AG09309 (cell line): ENCODE results near the gene CLECL1.
"Not testable (repeated sequence)": the region's sequence is repeated elsewhere in the genome, so short reads cannot be mapped to it uniquely, and the experiment has no call there.

Experiments
- DNase-seq: peaks from one replicate; pipeline ENCODE4 v3.0.0-alpha.2; 2010; ENCODE audit warnings: low read depth
- H3K4me3 ChIP-seq: 2 replicates; pipeline ENCODE4 v1.5.1; 2011; ENCODE audit warnings: mild to moderate bottlenecking, low read depth, low read length, moderate library complexity; ENCODE audit not compliant: control insufficient read depth
- TF ChIP-seq, protein P1 (sequence below): IDR thresholded peaks from 2 replicates; pipeline ENCODE4 v1.5.1; 2011; ENCODE audit warnings: mild to moderate bottlenecking, low read depth, low read length, inconsistent platforms; ENCODE audit not compliant: insufficient read depth, control insufficient read depth; ENCODE audit errors: missing control alignments

CLECL1 gene

DNA sequence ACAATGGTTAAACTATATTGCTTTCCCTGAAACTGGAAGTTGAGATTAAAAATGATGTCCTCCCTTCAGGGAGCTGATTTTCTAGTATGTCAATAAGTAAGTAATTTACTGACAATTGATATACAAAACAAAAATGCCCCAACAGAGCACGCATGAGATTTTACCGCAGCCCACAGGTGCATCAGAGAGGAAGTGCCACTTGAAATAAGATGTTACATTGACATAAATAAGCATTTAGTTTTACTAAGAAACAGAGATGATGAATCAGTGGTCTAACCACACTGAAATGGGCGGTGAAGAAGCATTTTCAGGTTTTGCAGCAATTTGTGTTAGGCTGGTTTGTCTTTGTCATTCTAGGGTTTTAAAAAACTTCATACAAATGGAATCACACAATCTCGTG is 8.8 kb upstream of the CLECL1 start:
- no peak for DNase-seq
- H3K4me3 ChIP-seq, result no peak overlapping the region
- TF ChIP-seq, protein P1, sequence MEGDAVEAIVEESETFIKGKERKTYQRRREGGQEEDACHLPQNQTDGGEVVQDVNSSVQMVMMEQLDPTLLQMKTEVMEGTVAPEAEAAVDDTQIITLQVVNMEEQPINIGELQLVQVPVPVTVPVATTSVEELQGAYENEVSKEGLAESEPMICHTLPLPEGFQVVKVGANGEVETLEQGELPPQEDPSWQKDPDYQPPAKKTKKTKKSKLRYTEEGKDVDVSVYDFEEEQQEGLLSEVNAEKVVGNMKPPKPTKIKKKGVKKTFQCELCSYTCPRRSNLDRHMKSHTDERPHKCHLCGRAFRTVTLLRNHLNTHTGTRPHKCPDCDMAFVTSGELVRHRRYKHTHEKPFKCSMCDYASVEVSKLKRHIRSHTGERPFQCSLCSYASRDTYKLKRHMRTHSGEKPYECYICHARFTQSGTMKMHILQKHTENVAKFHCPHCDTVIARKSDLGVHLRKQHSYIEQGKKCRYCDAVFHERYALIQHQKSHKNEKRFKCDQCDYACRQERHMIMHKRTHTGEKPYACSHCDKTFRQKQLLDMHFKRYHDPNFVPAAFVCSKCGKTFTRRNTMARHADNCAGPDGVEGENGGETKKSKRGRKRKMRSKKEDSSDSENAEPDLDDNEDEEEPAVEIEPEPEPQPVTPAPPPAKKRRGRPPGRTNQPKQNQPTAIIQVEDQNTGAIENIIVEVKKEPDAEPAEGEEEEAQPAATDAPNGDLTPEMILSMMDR, result no peak

DNA sequence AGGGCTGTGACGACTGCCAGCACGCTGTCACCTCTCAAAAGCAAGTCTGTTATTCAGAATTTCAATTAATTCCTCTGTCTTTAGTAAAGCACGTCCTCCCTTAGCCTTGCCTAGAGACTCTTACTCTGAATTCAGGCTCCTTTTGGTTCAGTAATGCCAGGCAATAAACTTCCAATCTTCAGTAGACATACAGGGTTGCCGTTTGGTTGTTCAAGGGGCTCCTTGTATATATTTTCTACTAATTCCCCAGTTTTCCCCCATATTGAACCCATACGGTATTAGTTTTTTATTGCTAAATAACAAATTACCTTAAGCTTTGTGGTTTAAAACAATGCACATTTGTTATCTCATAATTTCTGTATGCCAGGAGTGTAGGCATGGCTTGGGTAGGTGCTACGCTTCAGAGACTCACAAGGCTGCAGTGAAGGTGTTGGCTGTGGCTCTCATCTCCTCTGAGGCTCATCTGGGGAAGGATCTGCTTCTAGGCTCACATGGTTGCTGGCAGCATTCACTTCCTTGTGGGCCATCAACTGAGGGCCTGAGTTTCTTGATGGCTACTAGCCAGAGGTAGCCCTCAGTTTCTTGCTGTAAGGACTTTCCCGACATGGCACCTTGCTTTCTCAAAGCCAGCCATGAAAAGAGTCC is 7.3 kb upstream of the CLECL1 start:
- TF ChIP-seq, protein P1, result no peak
- DNase-seq, result no peak
- H3K4me3 ChIP-seq, result no peak overlapping the region

DNA sequence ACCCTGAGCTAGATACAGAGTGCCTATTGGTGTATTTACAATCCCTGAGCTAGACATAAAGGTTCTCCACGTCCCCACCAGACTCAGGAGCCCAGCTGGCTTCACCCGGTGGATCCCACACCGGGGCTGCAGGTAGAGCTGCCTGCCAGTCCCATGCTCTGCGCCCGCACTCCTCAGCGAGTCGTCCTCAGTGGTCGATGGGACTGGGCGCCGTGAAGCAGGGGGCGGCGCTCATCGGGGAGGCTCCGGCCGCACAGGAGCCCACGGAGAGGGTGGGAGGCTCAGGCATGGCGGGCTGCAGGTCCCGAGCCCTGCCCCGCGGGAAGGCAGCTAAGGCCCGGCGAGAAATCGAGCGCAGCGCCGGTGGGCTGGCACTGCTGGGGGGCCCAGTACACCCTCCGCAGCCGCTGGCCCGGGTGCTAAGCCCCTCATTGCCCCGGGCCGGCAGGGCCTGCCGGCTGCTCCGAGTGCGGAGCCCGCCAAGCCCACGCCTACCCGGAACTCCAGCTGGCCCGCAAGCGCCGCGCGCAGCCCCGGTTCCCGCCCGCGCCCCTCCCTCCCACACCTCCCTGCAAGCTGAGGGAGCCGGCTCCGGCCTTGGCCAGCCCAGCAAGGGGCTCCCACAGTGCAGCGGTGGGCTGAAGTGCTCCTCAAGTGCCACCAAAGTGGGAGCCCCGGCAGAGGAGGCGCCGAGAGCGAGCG is 6.7 kb upstream of the CLECL1 start:
- not testable (repeated sequence) for DNase-seq

DNA sequence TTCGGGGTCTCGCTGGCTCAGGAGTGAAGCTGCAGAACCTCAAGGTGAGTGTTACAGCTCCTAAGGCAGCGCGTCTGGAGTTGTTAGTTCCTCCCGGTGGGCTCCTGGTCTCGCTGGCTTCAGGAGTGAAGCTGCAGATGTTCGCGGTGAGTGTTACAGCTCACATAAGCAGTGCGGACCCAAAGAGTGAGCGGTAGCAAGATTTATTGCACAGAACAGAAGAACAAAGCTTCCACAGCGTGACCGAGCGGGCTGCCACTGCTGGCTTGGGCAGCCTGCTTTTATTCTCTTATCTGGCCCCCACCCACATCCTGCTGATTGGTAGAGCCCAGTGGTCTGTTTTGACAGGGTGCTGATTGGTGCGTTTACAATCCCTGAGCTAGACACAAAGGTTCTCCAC is 6.0 kb upstream of the CLECL1 start:
- not testable (repeated sequence) for DNase-seq, H3K4me3 ChIP-seq

More for the DNA sequence above, 6.7 kb upstream of the CLECL1 start:
- H3K4me3 ChIP-seq, result not testable (repeated sequence)

DNA sequence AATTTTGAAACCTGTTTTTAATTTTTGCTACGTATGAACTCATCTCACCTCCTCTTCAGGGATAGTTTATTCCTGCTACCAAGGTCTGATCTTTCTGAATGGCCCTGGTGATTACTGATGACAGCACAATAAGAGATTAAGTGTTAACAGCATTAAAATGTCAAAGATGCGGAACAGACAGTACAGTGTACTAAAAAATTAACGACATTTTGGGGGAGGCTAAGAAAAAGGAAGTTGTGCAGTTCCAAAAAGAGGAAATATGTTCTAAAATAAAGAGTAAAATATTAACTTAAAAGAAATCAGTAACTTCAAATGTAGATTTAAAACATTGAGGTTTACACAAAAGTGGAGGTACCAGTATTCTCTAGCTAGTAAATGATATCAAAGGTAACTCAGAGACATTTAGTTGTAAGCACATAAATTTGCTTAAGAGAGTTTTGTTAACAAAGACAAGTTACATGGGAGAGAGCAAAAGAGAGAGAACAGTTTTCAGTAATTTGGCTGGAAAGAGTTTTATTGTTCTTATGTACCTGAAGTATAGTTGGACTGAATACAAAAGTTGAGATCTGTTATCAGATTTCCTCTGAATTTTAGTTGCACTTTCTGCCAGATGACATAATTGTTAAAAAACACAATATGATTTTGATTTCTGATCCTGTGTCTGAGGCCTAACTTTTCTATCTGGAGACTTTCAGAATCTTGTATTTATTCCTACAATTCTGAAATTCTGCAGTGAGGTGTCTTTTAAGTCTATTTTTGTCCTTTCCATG is 4.2 kb upstream of the CLECL1 start:
- TF ChIP-seq, protein P1, result no peak
- H3K4me3 ChIP-seq, result no peak overlapping the region
- DNase-seq, result no peak

DNA sequence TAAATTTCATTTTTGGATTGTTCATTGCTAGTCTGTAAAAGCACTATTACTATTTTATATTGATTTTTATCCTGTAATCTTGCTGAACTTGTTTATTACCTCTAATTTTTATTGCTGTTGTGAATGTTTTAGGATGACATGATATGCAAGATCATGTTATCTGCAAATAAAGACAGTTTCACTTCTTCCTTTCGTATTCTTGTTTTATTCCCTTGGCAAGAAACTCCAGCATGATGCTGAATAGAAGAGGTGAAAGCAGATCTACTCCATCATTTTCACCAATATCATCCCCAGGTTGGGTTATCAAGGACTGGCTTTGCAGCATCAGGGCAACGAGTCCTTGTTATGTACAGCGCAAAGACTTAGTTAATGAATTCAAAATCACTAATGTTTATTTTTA is 2.7 kb upstream of the CLECL1 start:
- no peak overlapping the region for H3K4me3 ChIP-seq
- TF ChIP-seq, protein P1, result no peak
- no peak for DNase-seq

DNA sequence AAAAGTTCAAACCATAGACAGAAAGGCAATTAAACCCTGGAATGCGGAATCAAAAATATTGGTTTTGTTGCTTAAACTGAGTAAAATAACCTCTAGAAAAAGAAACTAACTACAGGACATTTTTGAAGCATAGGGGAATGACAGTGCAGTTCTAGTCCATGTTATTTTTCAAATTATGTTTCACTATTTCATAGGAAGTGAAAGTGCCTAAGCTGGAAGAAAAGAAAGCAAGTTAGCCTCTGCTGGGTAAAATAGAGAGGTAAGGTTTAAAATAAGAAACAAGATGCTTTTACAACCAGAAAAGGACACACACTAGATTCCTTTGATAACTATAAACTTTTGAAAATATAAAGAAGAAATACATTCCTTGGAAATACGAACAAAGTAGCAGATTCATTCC is 1.1 kb downstream of the CLECL1 start:
- no peak overlapping the region for H3K4me3 ChIP-seq
- TF ChIP-seq, protein P1, result no peak
- no peak for DNase-seq
